Islet precursor cell (in vitro differentiated cells): ENCODE data around the gene GPC6.
"Not testable (repeated sequence)": the region's sequence is repeated elsewhere in the genome, so short reads cannot be mapped to it uniquely, and the experiment has no call there.

Experiments used
- DNase-seq: peaks from one replicate; pipeline ENCODE4 v3.0.0-alpha.2; 2018

GPC6 gene

GRCh38 chr13:93226623-93227279 is at the start of gene GPC6:
GPC6 (plus strand) TSS chr13:93226807.
- peak; percentile 87 for DNase-seq

GRCh38 chr13:93180356-93180969 is 46.1 kb upstream of the GPC6 start:
- no peak for DNase-seq

GRCh38 chr13:93182406-93182805 is 44.2 kb upstream of the GPC6 start:
- DNase-seq: no peak

DNA sequence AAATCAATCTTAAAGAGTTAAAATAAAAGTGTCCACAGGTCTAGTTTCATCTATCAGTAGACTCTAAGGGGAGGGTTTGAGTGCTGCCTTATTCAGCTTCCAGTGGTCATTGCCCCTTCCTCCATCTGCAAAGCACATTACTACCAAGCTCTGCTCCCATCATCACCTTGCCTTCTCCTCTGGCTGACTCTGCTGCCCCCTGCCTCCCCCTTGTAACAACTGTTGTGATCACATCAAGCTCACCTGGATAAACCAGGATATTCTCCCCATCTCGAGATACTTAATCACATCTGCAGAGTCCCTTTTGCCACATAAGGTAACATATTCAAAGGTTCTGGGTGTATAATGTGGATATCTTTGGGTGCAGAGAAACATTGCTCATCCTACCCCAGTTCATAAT is 43.3 kb upstream of the GPC6 start:
- DNase-seq: no peak

- DNase-seq: no peak
These were observed 36.6 kb upstream of the GPC6 start for GRCh38 chr13:93190006-93190405.

GRCh38 chr13:93193682-93194081 is 32.9 kb upstream of the GPC6 start:
- DNase-seq: no peak

DNA sequence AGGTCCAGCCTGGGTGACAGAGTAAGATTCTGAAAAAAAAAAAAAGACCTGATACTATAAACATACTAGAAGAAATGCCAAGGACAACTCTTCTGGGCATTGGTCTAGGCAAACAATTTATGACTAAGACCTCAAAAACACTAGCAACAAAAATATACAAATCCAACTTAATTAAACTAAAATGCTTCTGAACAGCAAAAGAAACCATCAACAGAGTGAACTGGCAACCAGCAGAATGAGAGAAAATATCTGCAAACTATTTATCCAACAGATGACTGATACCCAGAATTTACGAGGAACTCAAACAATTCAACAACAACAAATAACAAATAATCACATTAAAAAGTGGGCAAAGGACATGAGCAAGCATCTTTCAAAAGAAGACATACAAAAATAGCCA is 26.8 kb upstream of the GPC6 start:
- DNase-seq: no peak

- DNase-seq: no peak
These were observed 26.0 kb upstream of the GPC6 start for GRCh38 chr13:93200626-93201025.

DNA sequence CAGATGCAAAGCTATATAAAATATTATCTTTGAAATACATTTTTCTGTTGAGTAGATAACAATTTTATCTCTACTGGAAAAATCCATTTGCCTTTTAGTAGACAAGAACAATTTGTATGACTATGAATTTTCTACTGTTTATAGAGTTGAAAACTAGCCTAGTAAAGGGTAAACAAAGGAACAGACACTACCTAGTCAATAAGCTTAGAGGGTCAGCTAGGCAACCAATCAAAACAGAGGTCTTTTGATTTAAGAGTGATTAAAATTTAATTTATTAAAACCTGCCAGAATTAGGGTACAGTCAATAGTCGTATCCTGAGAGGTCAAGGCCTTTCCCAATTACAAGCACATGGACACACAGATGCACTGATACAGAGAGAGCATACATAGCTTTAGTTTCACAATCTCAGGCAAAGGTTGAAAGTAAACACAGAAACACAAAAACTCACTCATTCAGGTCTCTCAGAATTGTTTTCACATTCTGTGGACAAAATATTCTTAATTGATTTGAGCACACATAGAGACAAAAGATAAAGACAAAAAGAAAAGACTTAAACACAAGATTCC is 24.5 kb upstream of the GPC6 start:
- no peak for DNase-seq

DNA sequence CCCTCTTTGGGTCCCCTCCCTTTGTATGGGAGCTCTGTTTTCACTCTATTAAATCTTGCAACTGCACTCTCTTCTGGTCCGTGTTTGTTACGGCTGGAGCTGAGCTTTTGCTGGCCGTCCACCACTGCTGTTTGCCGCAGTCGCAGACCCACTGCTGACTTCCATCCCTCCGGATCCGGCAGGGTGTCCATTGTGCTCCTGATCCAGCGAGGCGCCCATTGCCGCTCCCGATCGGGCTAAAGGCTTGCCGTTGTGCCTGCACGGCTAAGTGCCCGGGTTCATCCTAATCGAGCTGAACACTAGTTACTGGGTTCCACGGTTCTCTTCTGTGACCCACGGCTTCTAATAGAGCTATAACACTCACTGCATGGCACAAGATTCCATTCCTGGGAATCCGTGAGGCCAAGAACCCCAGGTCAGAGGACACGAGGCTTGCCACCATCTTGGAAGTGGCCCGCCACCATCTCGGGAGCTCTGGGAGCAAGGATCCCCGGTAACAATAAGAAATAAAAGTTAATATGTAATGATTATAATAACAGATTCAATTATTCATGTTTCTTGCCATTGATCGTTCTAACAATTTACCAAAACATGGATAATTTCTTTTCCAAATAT is 19.7 kb upstream of the GPC6 start:
- not testable (repeated sequence) for DNase-seq

GRCh38 chr13:93216122-93216521 is 10.5 kb upstream of the GPC6 start:
- DNase-seq: no peak

DNA sequence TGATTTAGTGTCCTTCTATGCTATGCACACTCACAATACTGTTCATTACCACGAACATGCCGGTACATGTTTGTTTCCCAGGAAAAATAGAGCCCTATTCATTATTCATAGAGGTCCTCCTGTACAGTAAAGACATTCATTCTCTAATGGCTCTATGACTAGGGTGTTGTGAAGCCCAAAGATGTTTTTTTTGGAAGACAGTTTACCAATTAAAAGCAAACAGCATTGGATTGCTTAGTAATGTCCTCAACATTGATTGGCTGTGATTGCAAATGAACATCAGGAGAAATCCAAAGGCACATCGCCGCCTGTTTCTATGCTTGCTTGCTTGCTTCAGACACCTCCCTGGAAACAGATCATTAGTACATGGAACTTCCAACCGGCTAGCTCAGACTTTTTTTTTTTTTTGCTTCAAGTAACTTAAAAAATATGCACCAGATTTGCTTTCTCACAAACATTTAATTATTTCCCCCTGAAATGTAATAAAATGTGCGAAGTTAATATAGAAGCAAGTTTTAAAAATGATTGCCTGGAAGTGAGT is 8.8 kb upstream of the GPC6 start:
- no peak for DNase-seq

GRCh38 chr13:93218583-93218982 is 8.0 kb upstream of the GPC6 start:
- no peak for DNase-seq

- no peak for DNase-seq
These were observed 6.5 kb upstream of the GPC6 start for GRCh38 chr13:93220073-93220472.

GRCh38 chr13:93222976-93223375 is 3.6 kb upstream of the GPC6 start:
- DNase-seq: no peak

DNA sequence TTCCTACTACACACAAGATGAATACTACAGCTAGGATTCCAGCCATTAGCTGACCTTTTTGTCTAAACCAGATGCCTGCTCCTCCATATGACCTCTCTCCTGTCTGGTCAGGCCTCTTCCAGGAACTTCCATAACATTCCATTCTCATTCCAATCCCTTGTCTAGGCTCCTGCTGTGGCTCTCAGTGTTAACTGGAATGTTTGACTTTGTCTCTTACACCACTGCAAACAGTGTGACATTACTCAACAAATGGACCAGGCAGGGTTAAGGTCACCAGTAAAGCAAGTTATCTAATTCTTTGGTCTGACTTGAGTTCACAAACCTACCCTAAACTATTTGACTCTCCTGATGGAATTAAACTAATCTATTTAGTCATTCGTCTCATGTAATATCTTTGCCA is 2.1 kb upstream of the GPC6 start:
- DNase-seq: peak; percentile 93

DNA sequence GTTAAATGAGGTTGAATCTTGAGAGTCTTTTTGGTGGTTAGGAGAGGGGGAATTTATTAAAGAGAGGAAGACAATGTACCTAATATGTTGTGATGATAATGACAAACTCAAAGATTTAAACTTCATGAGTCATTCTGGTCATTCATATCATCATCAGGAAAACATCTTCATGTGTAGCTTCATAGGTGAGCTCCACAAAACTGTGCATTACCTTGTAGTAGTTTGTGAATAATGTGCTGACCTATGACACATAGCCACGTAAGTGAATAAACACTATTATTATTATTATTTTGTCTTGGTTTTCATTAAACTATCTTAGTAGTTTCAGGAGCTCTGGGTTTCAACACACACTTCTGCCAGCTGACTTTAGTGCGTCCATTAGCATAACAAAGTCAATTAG is 997 bp upstream of the GPC6 start:
- no peak for DNase-seq

GRCh38 chr13:93226065-93226622 is 463 bp upstream of the GPC6 start:
- DNase-seq: no peak

DNA sequence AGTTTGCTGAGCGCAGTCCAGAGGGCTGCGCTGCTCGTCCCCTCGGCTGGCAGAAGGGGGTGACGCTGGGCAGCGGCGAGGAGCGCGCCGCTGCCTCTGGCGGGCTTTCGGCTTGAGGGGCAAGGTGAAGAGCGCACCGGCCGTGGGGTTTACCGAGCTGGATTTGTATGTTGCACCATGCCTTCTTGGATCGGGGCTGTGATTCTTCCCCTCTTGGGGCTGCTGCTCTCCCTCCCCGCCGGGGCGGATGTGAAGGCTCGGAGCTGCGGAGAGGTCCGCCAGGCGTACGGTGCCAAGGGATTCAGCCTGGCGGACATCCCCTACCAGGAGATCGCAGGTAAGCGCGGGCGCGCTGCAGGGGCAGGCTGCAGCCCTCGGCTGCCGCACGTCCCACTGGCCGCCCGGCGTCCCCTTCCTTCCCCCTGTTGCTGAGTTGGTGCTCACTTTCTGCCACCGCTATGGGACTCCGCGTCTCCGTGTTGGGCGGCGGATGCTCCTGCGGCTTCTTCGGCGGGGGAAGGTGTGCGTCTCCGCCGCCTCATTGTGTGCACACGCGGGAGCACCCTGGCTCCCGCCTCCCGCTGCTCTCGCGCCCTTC is 772 bp downstream of the GPC6 start:
- DNase-seq: peak; percentile 78

GRCh38 chr13:93227878-93228642 is 1.5 kb downstream of the GPC6 start:
- peak; percentile 95 for DNase-seq

DNA sequence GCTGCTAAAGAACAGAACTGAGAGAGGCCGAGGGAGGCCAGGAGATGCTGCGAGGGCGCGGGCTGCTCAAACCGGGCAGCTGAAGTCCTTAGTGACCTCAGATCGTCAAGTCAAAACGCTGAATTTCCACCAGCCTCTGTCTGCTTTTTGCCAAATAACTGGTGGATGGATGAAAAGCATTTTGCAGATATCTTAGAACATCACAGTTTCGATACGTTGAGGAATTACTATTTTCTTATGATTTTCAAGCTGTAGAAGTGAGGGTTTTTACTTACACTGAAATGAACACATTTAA is 2.0 kb downstream of the GPC6 start:
- no peak for DNase-seq

GRCh38 chr13:93230261-93230855 is 3.8 kb downstream of the GPC6 start:
- no peak for DNase-seq
